GM19438 (cell line): ENCODE data around the gene API5.
"Not testable (repeated sequence)": the region's sequence is repeated elsewhere in the genome, so short reads cannot be mapped to it uniquely, and the experiment has no call there.

Experiments
- ATAC-seq: cut with Tn5 transposase; IDR thresholded peaks from one replicate; pipeline ENCODE4 v1.9.1; 2021; ENCODE audit warnings: low read depth; ENCODE audit not compliant: unreplicated experiment

API5 gene

GRCh38 chr11:43311791-43312607 lies at the start of gene API5:
TSS of gene API5 (plus strand) at chr11:43311996. CDS start at chr11:43312128, 132 bp downstream.
- ATAC-seq, result peak; percentile 97

GRCh38 chr11:43267856-43268580 lies 43.8 kb upstream of the API5 start:
- no peak for ATAC-seq

GRCh38 chr11:43268786-43269185 lies 43.0 kb upstream of the API5 start:
- ATAC-seq, result no peak

GRCh38 chr11:43269254-43269918 lies 42.4 kb upstream of the API5 start:
- ATAC-seq, result no peak

- no peak for ATAC-seq
Observed at GRCh38 chr11:43270468-43270867, 41.3 kb upstream of the API5 start.

GRCh38 chr11:43278193-43278956 lies 33.4 kb upstream of the API5 start:
- peak; percentile 49 for ATAC-seq

- peak; percentile 68 for ATAC-seq
Observed at GRCh38 chr11:43282607-43283440, 29.0 kb upstream of the API5 start.

- no peak for ATAC-seq
Observed at GRCh38 chr11:43285826-43286225, 26.0 kb upstream of the API5 start.

GRCh38 chr11:43289368-43289767 lies 22.4 kb upstream of the API5 start:
- ATAC-seq, result no peak

GRCh38 chr11:43298397-43298796 lies 13.4 kb upstream of the API5 start:
- ATAC-seq, result no peak

- ATAC-seq, result no peak
Observed at GRCh38 chr11:43315966-43316365, 4.2 kb downstream of the API5 start.

- no peak for ATAC-seq
Observed at GRCh38 chr11:43316451-43316850, 4.7 kb downstream of the API5 start.

- no peak for ATAC-seq
Observed at GRCh38 chr11:43327987-43328386, 16.2 kb downstream of the API5 start.

- no peak for ATAC-seq
Observed at GRCh38 chr11:43328482-43328881, 16.7 kb downstream of the API5 start.

GRCh38 chr11:43341159-43341558 lies 29.4 kb downstream of the API5 start:
- no peak for ATAC-seq

GRCh38 chr11:43351426-43351825 lies 39.6 kb downstream of the API5 start:
- ATAC-seq, result not testable (repeated sequence)

GRCh38 chr11:43354311-43354710 lies 42.5 kb downstream of the API5 start:
- ATAC-seq, result no peak

GRCh38 chr11:43356336-43356735 lies 44.5 kb downstream of the API5 start:
- no peak for ATAC-seq

GRCh38 chr11:43358279-43358800 lies 46.5 kb downstream of the API5 start:
- no peak for ATAC-seq
